HT-29 (cell line): Measurements from ENCODE around the gene RPL22. TPM values are rescaled to one million over a fixed set of nuclear protein-coding genes. Genes with fewer than 3 reads are reported as not detected.

Experiments
- DNase-seq: peaks from one replicate; pipeline ENCODE4 v3.0.0-alpha.2; 2015; ENCODE audit warnings: low spot score
- total RNA-seq: library from RNA; depleted of rRNA; stranded (reverse); fragments of >200 nt; shearing (Covaris generic); gene quantifications from 2 replicates; pipeline ENCODE4 v1.2.3, GENCODE V29; 2014

Gene RPL22
- total RNA-seq, 1 experiment from 2014 or later: 119 TPM

GRCh38 chr1:6205849-6206519 lies 6.6 kb upstream of the RPL22 start, which contains the start of gene RNF207:
TSS of gene RNF207 (plus strand) at chr1:6206119. CDS start at chr1:6206536, 417 bp downstream.
- DNase-seq: peak; percentile 83

GRCh38 chr1:6202256-6202655 lies 2.9 kb upstream of the RPL22 start:
- no peak for DNase-seq

- no peak for DNase-seq
Observed at GRCh38 chr1:6200188-6200809, 904 bp upstream of the RPL22 start.

- peak; percentile 22 for DNase-seq
Observed at GRCh38 chr1:6198646-6199297, 623 bp downstream of the RPL22 start.

- DNase-seq: no peak
Observed at GRCh38 chr1:6197746-6198427, 1.5 kb downstream of the RPL22 start.

GRCh38 chr1:6191968-6192367 lies 7.4 kb downstream of the RPL22 start:
- no peak for DNase-seq

GRCh38 chr1:6188466-6188865 lies 10.9 kb downstream of the RPL22 start:
- DNase-seq: no peak

- DNase-seq: peak; percentile 60
Observed at GRCh38 chr1:6185635-6186382, 13.6 kb downstream of the RPL22 start.

- DNase-seq: no peak
Observed at GRCh38 chr1:6185151-6185550, 14.2 kb downstream of the RPL22 start.

- peak; percentile 7 for DNase-seq
Observed at GRCh38 chr1:6184083-6184783, 15.2 kb downstream of the RPL22 start.

- DNase-seq: peak; percentile 26
Observed at GRCh38 chr1:6183520-6183989, 15.8 kb downstream of the RPL22 start.

GRCh38 chr1:6181347-6181770 lies 18.0 kb downstream of the RPL22 start:
- DNase-seq: peak; percentile 20

GRCh38 chr1:6180707-6181311 lies 18.6 kb downstream of the RPL22 start:
- no peak for DNase-seq

- no peak for DNase-seq
Observed at GRCh38 chr1:6180268-6180706, 19.1 kb downstream of the RPL22 start, which contains the start of gene CHD5. TSS of gene CHD5 (minus strand) at chr1:6180321. CDS start at chr1:6180023, 298 bp downstream.

GRCh38 chr1:6179564-6180175 lies 19.7 kb downstream of the RPL22 start:
- no peak for DNase-seq

GRCh38 chr1:6178751-6179563 lies 20.4 kb downstream of the RPL22 start:
- DNase-seq: no peak

GRCh38 chr1:6177681-6178380 lies 21.6 kb downstream of the RPL22 start:
- DNase-seq: no peak

GRCh38 chr1:6176779-6177178 lies 22.6 kb downstream of the RPL22 start:
- DNase-seq: no peak
